ENCODE data around the gene SNRPB.

GRCh38 chr20:2451939-2452732 is 18.5 kb downstream of the SNRPB start:
- TF ChIP-seq, protein P1, sequence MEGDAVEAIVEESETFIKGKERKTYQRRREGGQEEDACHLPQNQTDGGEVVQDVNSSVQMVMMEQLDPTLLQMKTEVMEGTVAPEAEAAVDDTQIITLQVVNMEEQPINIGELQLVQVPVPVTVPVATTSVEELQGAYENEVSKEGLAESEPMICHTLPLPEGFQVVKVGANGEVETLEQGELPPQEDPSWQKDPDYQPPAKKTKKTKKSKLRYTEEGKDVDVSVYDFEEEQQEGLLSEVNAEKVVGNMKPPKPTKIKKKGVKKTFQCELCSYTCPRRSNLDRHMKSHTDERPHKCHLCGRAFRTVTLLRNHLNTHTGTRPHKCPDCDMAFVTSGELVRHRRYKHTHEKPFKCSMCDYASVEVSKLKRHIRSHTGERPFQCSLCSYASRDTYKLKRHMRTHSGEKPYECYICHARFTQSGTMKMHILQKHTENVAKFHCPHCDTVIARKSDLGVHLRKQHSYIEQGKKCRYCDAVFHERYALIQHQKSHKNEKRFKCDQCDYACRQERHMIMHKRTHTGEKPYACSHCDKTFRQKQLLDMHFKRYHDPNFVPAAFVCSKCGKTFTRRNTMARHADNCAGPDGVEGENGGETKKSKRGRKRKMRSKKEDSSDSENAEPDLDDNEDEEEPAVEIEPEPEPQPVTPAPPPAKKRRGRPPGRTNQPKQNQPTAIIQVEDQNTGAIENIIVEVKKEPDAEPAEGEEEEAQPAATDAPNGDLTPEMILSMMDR (IDR thresholded peaks at IDR 0.05): peak; percentile 17 to 73 (median 70)
- TF ChIP-seq POLR2A (IDR thresholded peaks at IDR 0.05): no peak
